GM10847 (cell line): ENCODE measurements around the gene CNTN1.

Experiments
- POLR2A ChIP-seq: IDR thresholded peaks from 2 replicates; pipeline ENCODE4 v1.6.1; 2011; ENCODE audit not compliant: insufficient read length; ENCODE audit errors: extremely low read depth

Gene CNTN1

DNA sequence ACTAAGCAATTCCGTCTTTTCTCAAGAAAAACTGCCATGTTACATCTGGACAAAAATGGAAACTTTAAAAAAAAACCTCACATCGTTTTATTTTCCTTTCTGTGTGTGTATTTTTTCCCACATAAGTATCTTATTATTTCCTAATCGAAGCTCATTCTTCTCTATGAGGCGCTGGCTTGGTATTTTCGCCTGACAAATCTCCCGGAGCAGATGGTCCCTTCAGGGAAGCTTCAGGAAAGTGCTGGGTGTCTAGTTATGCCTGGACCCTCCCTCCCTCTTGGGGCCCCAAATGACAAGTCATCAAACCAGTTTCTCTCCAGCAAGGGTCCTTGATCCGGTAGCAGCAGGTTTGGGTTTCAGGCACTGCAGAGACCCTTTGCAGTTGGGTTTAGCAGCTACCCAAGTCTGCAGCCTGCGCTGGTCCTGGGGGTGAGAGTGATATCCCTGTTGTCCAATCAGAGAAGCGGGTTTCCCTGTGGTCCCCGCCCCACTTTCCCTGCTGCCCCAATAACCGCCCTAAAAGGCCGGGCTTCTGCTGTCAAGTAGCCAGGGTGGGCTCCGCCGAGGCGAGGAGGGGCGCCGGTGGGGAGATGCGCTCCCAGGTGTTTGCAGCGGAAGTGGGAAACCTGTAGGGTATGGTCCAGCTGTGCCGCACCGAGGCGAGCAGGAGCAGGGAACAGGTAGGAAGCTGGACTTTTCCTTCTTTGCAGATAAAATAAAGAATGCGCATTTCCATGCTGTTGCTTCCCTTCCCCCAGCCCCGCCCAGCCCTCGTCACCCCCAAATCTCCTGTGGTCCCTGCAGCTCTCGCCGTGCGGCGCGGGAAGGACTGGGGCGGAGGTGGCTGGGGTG, at the start of gene CNTN1:
Gene CNTN1 (plus strand): TSS at position 527 of the 852 bp plus-strand sequence.
- TF ChIP-seq POLR2A = no peak

DNA sequence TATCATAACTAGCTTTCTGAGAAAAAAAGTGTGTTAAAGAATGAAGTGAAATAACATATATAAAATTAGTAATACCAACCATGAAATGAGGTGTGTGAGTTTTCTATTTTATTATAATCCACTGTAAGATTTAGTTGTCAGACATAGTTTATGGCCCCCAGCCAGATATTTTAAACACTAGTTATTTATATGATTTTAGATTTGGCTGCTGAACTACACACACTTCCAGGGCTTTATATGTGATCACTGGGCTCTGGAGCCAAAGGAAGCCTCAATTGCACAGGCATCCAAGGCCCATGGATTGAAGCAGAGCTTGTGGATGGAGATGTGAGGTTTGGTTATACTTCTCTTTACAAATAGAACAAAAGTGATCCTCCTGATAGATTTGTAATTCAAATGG, 48.7 kb upstream of the CNTN1 start:
- no peak for TF ChIP-seq POLR2A

- no peak for TF ChIP-seq POLR2A
These were observed 48.3 kb upstream of the CNTN1 start for GRCh38 chr12:40643976-40644375.

DNA sequence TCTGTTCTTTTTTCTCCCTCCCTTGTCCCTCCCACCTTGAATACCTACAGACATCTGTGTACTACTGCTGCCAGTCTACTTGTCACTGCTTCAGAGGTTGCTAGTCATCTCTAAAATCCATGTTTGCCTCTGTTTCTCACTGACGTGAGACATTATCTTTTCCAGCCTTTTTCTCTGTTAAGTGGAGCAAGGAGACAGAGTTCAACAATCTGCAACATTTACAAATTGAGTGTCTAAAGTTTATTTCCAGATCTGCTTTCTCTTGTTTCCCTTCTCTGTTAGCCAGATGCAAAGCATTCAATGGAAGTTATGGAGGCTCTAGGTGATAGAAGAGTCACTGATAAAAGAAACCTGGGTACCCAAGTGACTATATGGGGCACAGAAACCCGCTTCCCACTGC, 47.5 kb upstream of the CNTN1 start:
- TF ChIP-seq POLR2A = no peak

- TF ChIP-seq POLR2A = no peak
These were observed 46.9 kb upstream of the CNTN1 start for GRCh38 chr12:40645361-40645760.

- TF ChIP-seq POLR2A = no peak
These were observed 45.8 kb upstream of the CNTN1 start for GRCh38 chr12:40646456-40646855.

DNA sequence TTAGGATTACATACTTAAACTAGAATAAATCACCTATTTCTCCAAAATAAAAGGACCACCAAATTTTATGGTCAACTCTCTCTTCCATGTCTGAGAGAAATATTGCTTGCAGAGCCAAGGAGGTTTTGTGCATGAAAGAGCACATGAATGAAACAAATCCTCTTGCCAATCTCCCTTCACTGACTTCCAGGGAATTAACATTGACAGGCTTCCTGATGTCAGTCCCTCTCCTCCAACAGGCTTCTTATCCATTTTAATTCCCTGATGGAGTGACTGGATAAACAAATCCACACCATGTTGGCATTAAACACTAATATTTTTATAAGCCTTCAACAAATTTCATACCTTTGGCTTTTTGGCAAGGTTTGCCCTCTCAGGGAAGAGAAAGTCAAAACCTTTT, 45.3 kb upstream of the CNTN1 start:
- TF ChIP-seq POLR2A = no peak

DNA sequence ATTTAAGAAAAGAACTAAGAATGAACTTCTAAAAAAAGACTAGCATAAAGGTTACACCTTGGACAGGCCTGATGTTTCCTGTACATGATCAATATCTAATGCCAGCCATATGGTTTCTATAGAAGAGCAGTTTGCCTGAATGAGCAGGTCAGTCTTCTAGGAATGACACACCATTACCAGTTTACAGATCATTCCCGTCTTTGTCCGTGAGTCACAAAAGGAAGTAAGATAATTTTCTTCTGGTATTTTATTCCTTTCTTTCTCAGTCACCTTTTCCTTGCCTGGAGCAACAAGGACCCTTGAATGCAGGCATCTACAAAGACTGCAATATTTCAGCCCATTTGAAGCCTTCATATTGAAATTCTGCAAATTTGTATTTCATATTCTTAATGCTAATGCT, 44.6 kb upstream of the CNTN1 start:
- TF ChIP-seq POLR2A = no peak

- TF ChIP-seq POLR2A = no peak
These were observed 43.7 kb upstream of the CNTN1 start for GRCh38 chr12:40648519-40648918.

GRCh38 chr12:40650038-40650704, 42.1 kb upstream of the CNTN1 start:
- no peak for TF ChIP-seq POLR2A

- no peak for TF ChIP-seq POLR2A
These were observed 36.8 kb upstream of the CNTN1 start for GRCh38 chr12:40655451-40655850.

- TF ChIP-seq POLR2A = no peak
These were observed 29.9 kb upstream of the CNTN1 start for GRCh38 chr12:40662366-40662765.

GRCh38 chr12:40663781-40664180, 28.5 kb upstream of the CNTN1 start:
- TF ChIP-seq POLR2A = no peak

DNA sequence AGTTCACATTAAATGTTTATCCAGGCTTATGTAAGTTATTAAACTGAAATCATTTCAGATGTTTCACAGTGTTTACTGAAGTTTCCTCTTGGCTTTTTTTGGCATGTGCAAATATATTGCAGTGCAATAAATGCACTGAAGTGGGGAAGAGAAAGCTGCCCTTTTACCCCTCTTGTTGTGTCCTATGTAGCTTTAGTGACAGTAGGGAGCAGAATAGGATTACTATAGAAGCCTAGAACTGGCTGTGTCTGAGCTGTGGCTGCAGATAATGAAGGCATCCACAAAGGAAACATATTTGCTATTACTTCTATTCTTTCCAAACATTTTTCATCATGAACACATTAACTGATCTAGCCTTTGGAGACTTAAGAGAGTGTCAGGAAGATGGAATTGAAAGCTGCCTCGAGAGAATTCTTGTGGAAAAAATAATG, 24.1 kb upstream of the CNTN1 start:
- TF ChIP-seq POLR2A = no peak

- TF ChIP-seq POLR2A = no peak
These were observed 19.4 kb upstream of the CNTN1 start for GRCh38 chr12:40672741-40673271.

GRCh38 chr12:40681148-40681547, 11.1 kb upstream of the CNTN1 start:
- TF ChIP-seq POLR2A = no peak
